SK-N-SH (cell line): ENCODE measurements around the gene NAALADL1. TPM values are rescaled to one million over a fixed set of nuclear protein-coding genes. Genes with fewer than 3 reads are reported as not detected.

Experiments used
- CTCF ChIA-PET: fragments of 300-600, 350-600 bp; formaldehyde crosslinking; extraction: SDS; loops from one replicate; lab custom pipeline; 2021; lab: Yijun Ruan, JAX
- POLR2A ChIA-PET: fragments of 350-600 bp; sonication (Branson Sonifier 250); formaldehyde crosslinking; extraction: SDS; loops from one replicate; lab custom pipeline; 2020; ENCODE audit warnings: antibody characterized with exemption, inconsistent platforms; lab: Yijun Ruan, JAX
- DNase-seq: peaks from one replicate; pipeline ENCODE4 v3.0.0; 2012
- H2AFZ ChIP-seq: fragments of 200-600 bp; sonication (generic); 2 replicates; pipeline ENCODE4 v1.8.1; 2016; ENCODE audit warnings: antibody characterized with exemption, mild to moderate bottlenecking, low read depth
- H3F3A ChIP-seq: fragments of 200-600 bp; sonication (generic); replicated peaks from 2 replicates; pipeline ENCODE3; 2016; ENCODE audit warnings: antibody characterized with exemption, mild to moderate bottlenecking; ENCODE audit not compliant: insufficient read depth
- H3K27ac ChIP-seq, 2 experiments: fragments of 200-500 bp in 1 of 2; fragments of 200-600 bp in 1 of 2; sonication (Bioruptor generic) in 1 of 2; sonication (generic), shearing (Covaris generic) in 1 of 2; 2 replicates each; pipeline versions ENCODE4 v1.5.1 to v1.6.1; 2014 to 2016; ENCODE audit warnings: low read depth in 2 of 2, inconsistent platforms in 1 of 2, low read length in 1 of 2, mild to moderate bottlenecking in 1 of 2, mixed read lengths in 1 of 2
- H3K27me3 ChIP-seq: fragments of 200-600 bp; sonication (generic), shearing (Covaris generic); 2 replicates; pipeline ENCODE4 v1.6.1; 2016; ENCODE audit warnings: mixed run types; ENCODE audit not compliant: insufficient read depth
- H3K36me3 ChIP-seq, 2 experiments: fragments of 200-500 bp in 1 of 2; fragments of 200-600 bp in 1 of 2; sonication (Bioruptor generic) in 1 of 2; sonication (generic) in 1 of 2; replicated peaks in 1 of 2; 2 replicates each; pipeline versions ENCODE3 to v1.5.1; 2014 to 2016; ENCODE audit warnings: low read length in 1 of 2, mild to moderate bottlenecking in 1 of 2; ENCODE audit not compliant: insufficient read depth in 2 of 2, control insufficient read depth in 1 of 2
- H3K4me1 ChIP-seq, 2 experiments: fragments of 200-500 bp in 1 of 2; fragments of 200-600 bp in 1 of 2; sonication (Bioruptor generic) in 1 of 2; sonication (generic), shearing (Covaris generic) in 1 of 2; 2 replicates each; pipeline versions ENCODE4 v1.5.1 to v1.6.1; 2014 to 2016; ENCODE audit warnings: low read depth in 1 of 2, low read length in 1 of 2, mixed run types in 1 of 2; ENCODE audit not compliant: insufficient read depth in 2 of 2, control insufficient read depth in 1 of 2
- H3K4me2 ChIP-seq: fragments of 200-600 bp; sonication (generic), shearing (Covaris generic); 2 replicates; pipeline ENCODE4 v1.6.1; 2017; ENCODE audit warnings: mixed run types
- H3K4me3 ChIP-seq, 2 experiments: fragments of 200-500 bp in 1 of 2; fragments of 200-600 bp in 1 of 2; sonication (Bioruptor generic) in 1 of 2; sonication (generic), shearing (Covaris generic) in 1 of 2; 2 replicates each; pipeline versions ENCODE4 v1.5.1 to v1.8.1; 2014 to 2016; ENCODE audit warnings: low read depth in 2 of 2, inconsistent platforms in 1 of 2, low read length in 1 of 2, mild to moderate bottlenecking in 1 of 2, mixed read lengths in 1 of 2, moderate library complexity in 1 of 2
- H3K79me2 ChIP-seq: fragments of 200-600 bp; sonication (generic); 2 replicates; pipeline ENCODE4 v1.8.1; 2017; ENCODE audit warnings: mild to moderate bottlenecking; ENCODE audit not compliant: insufficient read depth
- H3K9ac ChIP-seq: fragments of 200-600 bp; sonication (generic); 2 replicates; pipeline ENCODE4 v1.6.1; 2017; ENCODE audit warnings: mixed run types
- H3K9me2 ChIP-seq: fragments of 200-600 bp; sonication (generic); 2 replicates; pipeline ENCODE4 v1.6.1; 2017; ENCODE audit warnings: mixed run types
- H3K9me3 ChIP-seq: fragments of 200-600 bp; sonication (generic); 2 replicates; pipeline ENCODE4 v1.6.1; 2017; ENCODE audit warnings: mixed run types, mild to moderate bottlenecking, moderate library complexity
- H4K20me1 ChIP-seq: fragments of 200-600 bp; sonication (generic); 2 replicates; pipeline ENCODE4 v1.6.1; 2017; ENCODE audit warnings: mild to moderate bottlenecking, mixed run types; ENCODE audit not compliant: insufficient read depth
- CHD2 ChIP-seq: fragments of 150-350 bp; IDR thresholded peaks from 2 replicates; pipeline ENCODE4 v1.6.1; 2018; ENCODE audit warnings: low read length; ENCODE audit not compliant: partially characterized antibody
- MEF2A ChIP-seq: IDR thresholded peaks from 2 replicates; pipeline ENCODE4 v1.4.0; 2012; ENCODE audit warnings: low read depth, borderline replicate concordance
- MXI1 ChIP-seq: IDR thresholded peaks from 2 replicates; pipeline ENCODE4 v1.6.1; 2012; ENCODE audit warnings: mild to moderate bottlenecking, low read depth, low read length, improper control_type of control experiment
- NFIC ChIP-seq: IDR thresholded peaks from 2 replicates; pipeline ENCODE4 v1.4.0; 2012; ENCODE audit warnings: borderline replicate concordance
- RAD21 ChIP-seq: IDR thresholded peaks from 2 replicates; pipeline ENCODE4 v1.6.1; 2012; ENCODE audit warnings: mild to moderate bottlenecking, low read length
- SIN3A ChIP-seq: IDR thresholded peaks from 2 replicates; pipeline ENCODE4 v1.6.1; 2012; ENCODE audit warnings: low read depth, mild to moderate bottlenecking, low read length, moderate library complexity, borderline replicate concordance
- TEAD4 ChIP-seq: IDR thresholded peaks from 2 replicates; pipeline ENCODE4 v1.4.0; 2012; ENCODE audit warnings: mild to moderate bottlenecking, borderline replicate concordance; ENCODE audit not compliant: insufficient read depth
- YY1 ChIP-seq: IDR thresholded peaks from 2 replicates; pipeline ENCODE4 v1.4.0; 2012; ENCODE audit warnings: low read depth, mild to moderate bottlenecking
- WGBS: methylation state at CpG from one replicate; pipeline ENCODE4 v1.1.6; 2017; ENCODE audit warnings: low lambda C conversion rate; 5-methylcytosine and 5-hydroxymethylcytosine counted together
- polyA plus RNA-seq, 3 experiments: library from polyadenylated mRNA; depleted of rRNA; stranded (reverse); fragments of >200 nt; gene quantifications; 2 replicates each; pipeline ENCODE4 v1.2.3, GENCODE V29; 2012
- TF ChIP-seq, protein P1 (sequence below): IDR thresholded peaks from 2 replicates; pipeline ENCODE4; 2012
- TF ChIP-seq, protein P2 (sequence below): IDR thresholded peaks from 2 replicates; pipeline ENCODE4 v1.4.0; 2012; ENCODE audit warnings: low read depth
- TF ChIP-seq, protein P3 (sequence below): fragments of 150-350 bp; IDR thresholded peaks from 2 replicates; pipeline ENCODE4 v1.6.1; 2016; ENCODE audit warnings: mild to moderate bottlenecking, low read depth, low read length
- TF ChIP-seq, protein P4 (sequence below): fragments of 150-350 bp; IDR thresholded peaks from 2 replicates; pipeline ENCODE4 v1.6.1; 2017; ENCODE audit warnings: antibody characterized with exemption, low read length, low read depth, borderline replicate concordance
- TF ChIP-seq, protein P5 (sequence below): fragments of 200-600 bp; sonication (generic); IDR thresholded peaks from 2 replicates; pipeline ENCODE4 v1.6.1; 2017; ENCODE audit warnings: antibody characterized with exemption, mild to moderate bottlenecking, moderate library complexity

Gene NAALADL1
- polyA plus RNA-seq, 1 of the 3 experiments (the other 2 are of a cell fraction), result not detected

DNA sequence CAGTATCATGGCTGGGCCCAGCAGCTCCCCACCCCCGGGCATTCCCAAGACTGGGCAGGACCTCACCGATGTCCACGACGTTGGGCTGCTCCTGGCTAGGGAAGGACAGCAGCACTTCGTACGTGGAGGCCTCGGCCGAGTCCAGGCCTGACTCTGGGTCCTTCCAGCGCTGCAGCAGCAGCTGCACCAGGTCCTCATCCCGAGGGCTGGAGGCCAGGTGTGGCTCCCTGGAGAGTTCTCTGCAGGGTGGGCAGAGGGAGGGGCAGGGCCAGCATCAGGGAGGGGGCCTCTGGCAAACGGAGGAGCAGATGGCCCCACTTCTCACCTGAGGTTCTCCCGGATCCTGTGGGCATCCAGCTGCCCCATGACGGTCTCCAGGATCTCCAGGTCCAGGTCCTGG lies 341 bp downstream of the NAALADL1 start:
- H3K4me2 ChIP-seq, result no peak overlapping the region
- TF ChIP-seq CHD2 (no peak), RAD21 (no peak), SIN3A (no peak), MXI1 (no peak), YY1 (no peak), MEF2A (no peak), NFIC (no peak), TEAD4 (no peak)
- TF ChIP-seq, protein P1, sequence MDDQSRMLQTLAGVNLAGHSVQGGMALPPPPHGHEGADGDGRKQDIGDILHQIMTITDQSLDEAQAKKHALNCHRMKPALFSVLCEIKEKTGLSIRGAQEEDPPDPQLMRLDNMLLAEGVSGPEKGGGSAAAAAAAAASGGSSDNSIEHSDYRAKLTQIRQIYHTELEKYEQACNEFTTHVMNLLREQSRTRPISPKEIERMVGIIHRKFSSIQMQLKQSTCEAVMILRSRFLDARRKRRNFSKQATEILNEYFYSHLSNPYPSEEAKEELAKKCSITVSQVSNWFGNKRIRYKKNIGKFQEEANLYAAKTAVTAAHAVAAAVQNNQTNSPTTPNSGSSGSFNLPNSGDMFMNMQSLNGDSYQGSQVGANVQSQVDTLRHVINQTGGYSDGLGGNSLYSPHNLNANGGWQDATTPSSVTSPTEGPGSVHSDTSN, result no peak
- TF ChIP-seq, protein P2, sequence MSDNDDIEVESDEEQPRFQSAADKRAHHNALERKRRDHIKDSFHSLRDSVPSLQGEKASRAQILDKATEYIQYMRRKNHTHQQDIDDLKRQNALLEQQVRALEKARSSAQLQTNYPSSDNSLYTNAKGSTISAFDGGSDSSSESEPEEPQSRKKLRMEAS, result no peak
- TF ChIP-seq, protein P3, sequence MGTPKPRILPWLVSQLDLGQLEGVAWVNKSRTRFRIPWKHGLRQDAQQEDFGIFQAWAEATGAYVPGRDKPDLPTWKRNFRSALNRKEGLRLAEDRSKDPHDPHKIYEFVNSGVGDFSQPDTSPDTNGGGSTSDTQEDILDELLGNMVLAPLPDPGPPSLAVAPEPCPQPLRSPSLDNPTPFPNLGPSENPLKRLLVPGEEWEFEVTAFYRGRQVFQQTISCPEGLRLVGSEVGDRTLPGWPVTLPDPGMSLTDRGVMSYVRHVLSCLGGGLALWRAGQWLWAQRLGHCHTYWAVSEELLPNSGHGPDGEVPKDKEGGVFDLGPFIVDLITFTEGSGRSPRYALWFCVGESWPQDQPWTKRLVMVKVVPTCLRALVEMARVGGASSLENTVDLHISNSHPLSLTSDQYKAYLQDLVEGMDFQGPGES, result no peak
- TF ChIP-seq, protein P4, sequence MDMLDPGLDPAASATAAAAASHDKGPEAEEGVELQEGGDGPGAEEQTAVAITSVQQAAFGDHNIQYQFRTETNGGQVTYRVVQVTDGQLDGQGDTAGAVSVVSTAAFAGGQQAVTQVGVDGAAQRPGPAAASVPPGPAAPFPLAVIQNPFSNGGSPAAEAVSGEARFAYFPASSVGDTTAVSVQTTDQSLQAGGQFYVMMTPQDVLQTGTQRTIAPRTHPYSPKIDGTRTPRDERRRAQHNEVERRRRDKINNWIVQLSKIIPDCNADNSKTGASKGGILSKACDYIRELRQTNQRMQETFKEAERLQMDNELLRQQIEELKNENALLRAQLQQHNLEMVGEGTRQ, result no peak
- TF ChIP-seq, protein P5, sequence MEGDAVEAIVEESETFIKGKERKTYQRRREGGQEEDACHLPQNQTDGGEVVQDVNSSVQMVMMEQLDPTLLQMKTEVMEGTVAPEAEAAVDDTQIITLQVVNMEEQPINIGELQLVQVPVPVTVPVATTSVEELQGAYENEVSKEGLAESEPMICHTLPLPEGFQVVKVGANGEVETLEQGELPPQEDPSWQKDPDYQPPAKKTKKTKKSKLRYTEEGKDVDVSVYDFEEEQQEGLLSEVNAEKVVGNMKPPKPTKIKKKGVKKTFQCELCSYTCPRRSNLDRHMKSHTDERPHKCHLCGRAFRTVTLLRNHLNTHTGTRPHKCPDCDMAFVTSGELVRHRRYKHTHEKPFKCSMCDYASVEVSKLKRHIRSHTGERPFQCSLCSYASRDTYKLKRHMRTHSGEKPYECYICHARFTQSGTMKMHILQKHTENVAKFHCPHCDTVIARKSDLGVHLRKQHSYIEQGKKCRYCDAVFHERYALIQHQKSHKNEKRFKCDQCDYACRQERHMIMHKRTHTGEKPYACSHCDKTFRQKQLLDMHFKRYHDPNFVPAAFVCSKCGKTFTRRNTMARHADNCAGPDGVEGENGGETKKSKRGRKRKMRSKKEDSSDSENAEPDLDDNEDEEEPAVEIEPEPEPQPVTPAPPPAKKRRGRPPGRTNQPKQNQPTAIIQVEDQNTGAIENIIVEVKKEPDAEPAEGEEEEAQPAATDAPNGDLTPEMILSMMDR, result no peak
- TF ChIP-seq, all 33 proteins: peak for 0
- WGBS, result 89% methylated on average over 3 of the region's 13 CpGs
- H3K36me3 ChIP-seq, result no peaks in the 10 kb centered on the region
- H3K9ac ChIP-seq, result no peak overlapping the region
- H4K20me1 ChIP-seq, result no peaks in the 10 kb centered on the region
- no peaks in the 10 kb centered on the region for H3K4me1 ChIP-seq
- no peak for DNase-seq
- CTCF ChIA-PET, result interaction anchor here (1.1 kb wide), 1 partner anchor 44 kb away, joined by 6 read pairs; the partner anchor contains the start of gene ARL2
- H3K9me2 ChIP-seq, result no peaks in the 10 kb centered on the region
- peaks cover 3% of the 10 kb centered on the region for H3F3A ChIP-seq
- no peak overlapping the region for H2AFZ ChIP-seq
- POLR2A ChIA-PET, result no interaction called here
- no peak overlapping the region for H3K27ac ChIP-seq
- H3K79me2 ChIP-seq, result no peaks in the 10 kb centered on the region
- no peaks in the 10 kb centered on the region for H3K27me3 ChIP-seq
- no peaks in the 10 kb centered on the region for H3K9me3 ChIP-seq
- no peak overlapping the region for H3K4me3 ChIP-seq
